ENCODE results near the gene B4GALT4. TPM values are rescaled to one million over a fixed set of nuclear protein-coding genes. Genes with fewer than 3 reads are reported as not detected.
A peak's percentile ranks its signal among the peaks of the same experiment; 100 is the strongest.

Gene B4GALT4
- total RNA-seq, 6 experiments from 2014 or later: 47.2 to 53.5 (median 52.5) TPM

GRCh38 chr3:119195911-119196310 is 44.8 kb downstream of the B4GALT4 start:
- Mint-ChIP-seq H3K9me3 (no peaks in the 10 kb centered on the region), H3K27ac (peak overlapping the region; percentile 51), H3K4me3 (peak overlapping the region; percentile 2; the same call in 1 of the 2 replicates), H3K4me1 (ENCODE audit: low read depth) (peaks cover 28% of the 10 kb centered on the region), H3K27me3 (ENCODE audit: insufficient read depth) (no peaks in the 10 kb centered on the region), H3K36me3 (ENCODE audit: low read depth) (no peaks in the 10 kb centered on the region)
- DNase-seq: no peak
- no peak for TF ChIP-seq CTCF (IDR thresholded peaks at IDR 0.05)

DNA sequence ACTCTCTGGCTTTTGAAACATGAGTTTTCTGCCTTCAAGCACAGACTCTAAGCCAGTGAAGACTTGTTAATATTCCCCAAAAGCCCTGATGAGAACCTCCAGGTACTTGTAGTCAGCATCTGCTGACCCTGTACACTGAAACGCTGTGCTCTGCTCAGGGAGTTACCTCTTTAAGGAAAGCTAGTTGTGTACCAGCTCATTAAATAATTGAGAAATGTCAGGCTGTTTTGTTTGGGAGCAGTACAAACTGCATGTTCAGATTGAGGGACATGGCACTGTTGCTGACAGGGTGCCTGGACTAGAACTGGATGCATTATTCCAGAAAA is 45.6 kb downstream of the B4GALT4 start:
- peak overlapping the region; percentile 51 for H3K27ac Mint-ChIP-seq
- H3K4me1 Mint-ChIP-seq (ENCODE audit: low read depth): peaks cover 28% of the 10 kb centered on the region
- H3K4me3 Mint-ChIP-seq: peak overlapping the region; percentile 75
- no peak for TF ChIP-seq CTCF (IDR thresholded peaks at IDR 0.05)
- peak; percentile 4 for DNase-seq
- no peaks in the 10 kb centered on the region for H3K9me3 Mint-ChIP-seq
- H3K36me3 Mint-ChIP-seq (ENCODE audit: low read depth): no peaks in the 10 kb centered on the region
- H3K27me3 Mint-ChIP-seq (ENCODE audit: insufficient read depth): no peaks in the 10 kb centered on the region

- H3K9me3 Mint-ChIP-seq: no peaks in the 10 kb centered on the region
- peak; percentile 38 for DNase-seq
- no peaks in the 10 kb centered on the region for H3K27me3 Mint-ChIP-seq (ENCODE audit: insufficient read depth)
These were observed 46.2 kb downstream of the B4GALT4 start for GRCh38 chr3:119194237-119195150.

GRCh38 chr3:119191800-119192199 is 48.9 kb downstream of the B4GALT4 start:
- no peak overlapping the region for H3K4me3 Mint-ChIP-seq
- H3K36me3 Mint-ChIP-seq (ENCODE audit: low read depth): no peaks in the 10 kb centered on the region
- no peak for DNase-seq
- peaks cover 40% of the 10 kb centered on the region for H3K4me1 Mint-ChIP-seq (ENCODE audit: low read depth)
- TF ChIP-seq CTCF (IDR thresholded peaks at IDR 0.05): no peak
- peaks cover 2% of the 10 kb centered on the region; the same call in 1 of the 2 replicates for H3K27me3 Mint-ChIP-seq (ENCODE audit: insufficient read depth)
- H3K27ac Mint-ChIP-seq: no peak overlapping the region
- no peaks in the 10 kb centered on the region for H3K9me3 Mint-ChIP-seq

More at GRCh38 chr3:119194237-119195150, 46.2 kb downstream of the B4GALT4 start:
- peaks cover 28% of the 10 kb centered on the region for H3K4me1 Mint-ChIP-seq (ENCODE audit: low read depth)
- no peaks in the 10 kb centered on the region for H3K36me3 Mint-ChIP-seq (ENCODE audit: low read depth)
- peak overlapping the region; percentile 51 for H3K27ac Mint-ChIP-seq
- TF ChIP-seq CTCF (IDR thresholded peaks at IDR 0.05): no peak
- peak overlapping the region; percentile 75 for H3K4me3 Mint-ChIP-seq

DNA sequence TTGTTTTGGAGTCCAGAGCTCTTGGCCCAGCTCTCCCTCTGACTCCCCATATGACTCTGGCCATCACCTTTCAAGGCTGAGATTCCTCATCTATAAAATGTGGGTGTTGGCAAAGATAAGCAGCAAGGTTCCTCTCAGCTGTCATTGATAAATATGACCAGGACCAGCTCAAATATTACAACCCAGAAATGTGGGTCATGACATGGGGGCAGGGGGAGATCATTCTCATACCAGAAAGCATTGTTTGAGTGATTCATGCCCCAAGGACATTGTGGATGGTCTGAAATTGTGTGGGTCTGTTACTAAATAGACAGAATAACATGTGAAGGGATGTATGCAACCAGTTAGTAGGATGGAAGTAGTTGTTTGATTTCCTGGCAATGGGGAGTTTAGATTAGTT is 53.4 kb downstream of the B4GALT4 start:
- Mint-ChIP-seq H3K9me3 (no peaks in the 10 kb centered on the region), H3K27me3 (ENCODE audit: insufficient read depth) (peaks cover 2% of the 10 kb centered on the region; the same call in 1 of the 2 replicates), H3K36me3 (ENCODE audit: low read depth) (no peaks in the 10 kb centered on the region), H3K4me3 (no peak overlapping the region), H3K4me1 (ENCODE audit: low read depth) (peaks cover 54% of the 10 kb centered on the region), H3K27ac (peak overlapping the region; percentile 7; the same call in 1 of the 2 replicates)
- DNase-seq: no peak
- TF ChIP-seq CTCF (IDR thresholded peaks at IDR 0.05): no peak
